GM10266 (cell line): Measurements from ENCODE around the gene FBXO10.

ENCODE experiments used
- DNase-seq: peaks from one replicate; pipeline ENCODE4 v3.0.0; 2012; ENCODE audit errors: extremely low spot score
- TF ChIP-seq, protein P1 (sequence below): IDR thresholded peaks from 2 replicates; pipeline ENCODE4 v1.5.1; 2012; ENCODE audit warnings: mild to moderate bottlenecking, low read depth; ENCODE audit not compliant: control insufficient read depth, insufficient read depth; ENCODE audit errors: missing control alignments

Gene FBXO10

DNA sequence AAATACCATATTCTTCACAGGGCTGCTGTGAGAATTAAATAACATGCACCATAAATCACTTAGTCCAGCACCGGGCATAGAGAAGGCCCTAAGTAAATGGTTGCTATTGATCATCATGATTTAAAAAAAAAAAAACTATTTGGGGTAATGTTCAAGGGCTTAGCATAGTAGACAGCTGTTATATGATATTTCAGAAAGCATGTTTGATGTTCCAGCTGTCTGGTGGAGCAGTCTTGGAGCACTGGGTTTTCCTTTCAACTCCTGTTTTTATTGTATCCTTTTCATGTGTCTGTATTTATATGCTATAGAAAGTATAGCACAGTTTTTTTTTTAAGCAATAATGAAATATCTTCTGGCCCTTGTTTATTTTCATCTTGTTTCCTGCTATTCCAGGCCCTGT lies 44.2 kb upstream of the FBXO10 start:
- TF ChIP-seq, protein P1, sequence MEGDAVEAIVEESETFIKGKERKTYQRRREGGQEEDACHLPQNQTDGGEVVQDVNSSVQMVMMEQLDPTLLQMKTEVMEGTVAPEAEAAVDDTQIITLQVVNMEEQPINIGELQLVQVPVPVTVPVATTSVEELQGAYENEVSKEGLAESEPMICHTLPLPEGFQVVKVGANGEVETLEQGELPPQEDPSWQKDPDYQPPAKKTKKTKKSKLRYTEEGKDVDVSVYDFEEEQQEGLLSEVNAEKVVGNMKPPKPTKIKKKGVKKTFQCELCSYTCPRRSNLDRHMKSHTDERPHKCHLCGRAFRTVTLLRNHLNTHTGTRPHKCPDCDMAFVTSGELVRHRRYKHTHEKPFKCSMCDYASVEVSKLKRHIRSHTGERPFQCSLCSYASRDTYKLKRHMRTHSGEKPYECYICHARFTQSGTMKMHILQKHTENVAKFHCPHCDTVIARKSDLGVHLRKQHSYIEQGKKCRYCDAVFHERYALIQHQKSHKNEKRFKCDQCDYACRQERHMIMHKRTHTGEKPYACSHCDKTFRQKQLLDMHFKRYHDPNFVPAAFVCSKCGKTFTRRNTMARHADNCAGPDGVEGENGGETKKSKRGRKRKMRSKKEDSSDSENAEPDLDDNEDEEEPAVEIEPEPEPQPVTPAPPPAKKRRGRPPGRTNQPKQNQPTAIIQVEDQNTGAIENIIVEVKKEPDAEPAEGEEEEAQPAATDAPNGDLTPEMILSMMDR, result no peak
- DNase-seq, result no peak

DNA sequence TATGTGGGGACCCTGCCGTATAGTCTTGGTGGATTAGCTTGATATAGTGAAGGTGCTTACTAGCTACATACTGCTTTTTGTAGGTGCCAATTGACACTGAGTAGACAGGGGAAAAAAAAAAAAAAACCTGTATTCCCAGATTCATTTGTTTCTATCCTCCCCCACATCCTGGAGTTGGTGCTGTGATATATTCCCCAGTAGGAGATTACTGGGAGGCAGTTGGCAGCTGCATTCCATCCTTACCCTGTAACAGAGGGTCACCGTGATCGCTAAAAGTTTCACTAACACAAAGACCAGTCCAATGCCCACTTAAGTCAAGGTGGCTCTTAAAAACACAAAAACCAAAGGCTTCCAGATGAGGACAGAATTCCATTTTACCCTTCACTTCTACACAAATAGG lies 43.6 kb upstream of the FBXO10 start:
- no peak for DNase-seq
- TF ChIP-seq, protein P1, result no peak

DNA sequence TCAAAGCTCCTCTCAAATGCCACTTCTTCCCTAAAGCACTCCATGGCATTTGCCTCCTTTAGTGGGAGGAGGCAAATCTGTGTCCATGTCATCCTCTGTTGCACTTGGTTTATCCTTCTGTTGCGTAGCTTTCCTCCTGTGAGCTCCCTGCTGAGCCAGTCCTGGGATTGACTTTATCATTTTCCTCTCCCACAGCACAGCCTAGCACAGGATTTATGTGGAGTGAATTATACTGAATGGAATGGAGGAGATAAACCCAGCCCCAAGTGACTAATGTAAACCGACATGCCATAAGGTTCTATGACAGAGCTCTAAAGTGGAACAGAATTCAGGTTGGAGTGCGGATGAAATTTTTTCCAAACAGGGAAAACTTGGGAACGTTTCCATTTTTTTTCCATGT lies 42.6 kb upstream of the FBXO10 start:
- no peak for DNase-seq
- TF ChIP-seq, protein P1, result no peak

DNA sequence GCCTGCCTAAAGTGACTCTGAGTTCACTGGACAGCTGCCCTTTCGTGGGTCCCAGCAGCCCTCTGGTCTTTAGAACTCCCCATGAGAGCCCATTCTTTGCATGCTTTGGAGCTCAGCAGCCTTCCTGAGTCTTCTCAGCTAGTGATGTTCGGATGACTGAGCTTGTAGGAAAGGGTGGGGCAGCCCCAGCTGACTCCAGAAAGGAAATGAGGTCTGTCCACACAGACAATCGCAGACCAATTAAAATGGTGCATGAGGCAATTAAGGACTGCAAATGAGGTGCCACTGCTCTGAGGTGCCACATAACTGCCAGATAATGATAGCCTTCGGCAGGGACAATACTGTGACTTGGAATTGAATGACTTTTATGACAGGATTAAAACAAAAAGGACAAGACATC lies 41.7 kb upstream of the FBXO10 start:
- DNase-seq, result no peak
- TF ChIP-seq, protein P1, result no peak

DNA sequence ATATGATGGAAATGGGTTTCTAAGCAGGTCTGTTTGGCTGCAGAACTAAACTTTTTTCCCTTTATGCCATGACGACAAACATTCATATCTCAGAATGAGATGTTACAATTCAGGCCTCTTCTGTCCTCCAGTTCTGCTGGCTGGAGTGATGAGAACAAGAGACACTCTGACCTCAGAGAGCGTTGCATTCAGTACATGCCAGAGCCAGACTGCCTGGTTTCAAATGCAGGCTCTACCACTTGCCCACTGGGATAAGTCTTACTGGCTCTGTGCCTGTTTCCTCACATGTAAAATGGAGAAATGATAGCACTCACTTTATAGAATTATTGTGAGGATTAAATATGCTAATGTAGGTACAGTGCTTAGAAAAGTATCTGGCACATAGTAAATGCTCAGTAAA lies 41.0 kb upstream of the FBXO10 start:
- no peak for DNase-seq
- TF ChIP-seq, protein P1, result no peak

DNA sequence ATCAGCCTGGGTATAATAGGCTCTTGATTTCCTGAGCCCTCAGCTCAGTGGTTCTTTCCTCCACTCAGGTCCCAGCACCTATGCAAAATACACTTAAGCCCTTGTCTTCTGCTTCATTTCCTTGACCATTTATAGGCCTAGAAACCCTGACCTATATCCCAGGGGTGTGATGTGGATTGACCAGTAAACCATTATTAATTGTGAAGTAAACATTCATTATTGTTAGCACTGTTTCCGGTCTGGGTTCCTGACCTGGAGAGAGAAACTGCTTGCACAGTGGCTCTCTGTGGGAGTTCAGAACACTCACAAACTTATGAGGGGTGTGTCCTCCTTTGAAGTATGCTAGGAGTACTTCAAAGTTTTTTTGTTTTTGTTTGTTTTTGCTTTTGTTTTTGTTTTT lies 35.8 kb upstream of the FBXO10 start:
- no peak for DNase-seq
- TF ChIP-seq, protein P1, result no peak

DNA sequence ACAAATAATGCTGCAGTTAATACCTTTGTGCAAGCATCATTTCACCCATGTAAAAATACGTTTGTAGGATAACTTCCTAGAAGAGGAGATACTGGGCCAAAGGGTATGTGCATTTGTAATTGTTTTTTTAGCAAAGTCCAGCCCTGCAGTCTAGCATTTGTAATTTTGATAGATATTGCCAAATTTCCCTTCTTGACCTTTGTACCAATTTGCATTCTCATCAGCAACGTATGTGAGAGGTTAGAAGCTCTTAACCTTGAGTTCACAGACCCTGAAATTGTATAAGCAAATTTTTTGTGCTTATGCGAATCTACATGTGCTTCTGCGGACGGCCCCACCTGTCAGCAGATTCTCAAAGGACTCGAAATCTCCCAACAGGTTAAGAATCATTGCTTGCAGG lies 34.8 kb upstream of the FBXO10 start:
- TF ChIP-seq, protein P1, result no peak
- DNase-seq, result no peak
